GM12872 (cell line): ENCODE data around the gene COL18A1.

Source experiments
- TF ChIP-seq, protein P1 (sequence below): IDR thresholded peaks from 3 replicates; pipeline ENCODE4 v1.5.1; 2011; ENCODE audit warnings: low read depth, mild to moderate bottlenecking, low read length, moderate library complexity; ENCODE audit not compliant: insufficient read depth

Gene COL18A1

DNA sequence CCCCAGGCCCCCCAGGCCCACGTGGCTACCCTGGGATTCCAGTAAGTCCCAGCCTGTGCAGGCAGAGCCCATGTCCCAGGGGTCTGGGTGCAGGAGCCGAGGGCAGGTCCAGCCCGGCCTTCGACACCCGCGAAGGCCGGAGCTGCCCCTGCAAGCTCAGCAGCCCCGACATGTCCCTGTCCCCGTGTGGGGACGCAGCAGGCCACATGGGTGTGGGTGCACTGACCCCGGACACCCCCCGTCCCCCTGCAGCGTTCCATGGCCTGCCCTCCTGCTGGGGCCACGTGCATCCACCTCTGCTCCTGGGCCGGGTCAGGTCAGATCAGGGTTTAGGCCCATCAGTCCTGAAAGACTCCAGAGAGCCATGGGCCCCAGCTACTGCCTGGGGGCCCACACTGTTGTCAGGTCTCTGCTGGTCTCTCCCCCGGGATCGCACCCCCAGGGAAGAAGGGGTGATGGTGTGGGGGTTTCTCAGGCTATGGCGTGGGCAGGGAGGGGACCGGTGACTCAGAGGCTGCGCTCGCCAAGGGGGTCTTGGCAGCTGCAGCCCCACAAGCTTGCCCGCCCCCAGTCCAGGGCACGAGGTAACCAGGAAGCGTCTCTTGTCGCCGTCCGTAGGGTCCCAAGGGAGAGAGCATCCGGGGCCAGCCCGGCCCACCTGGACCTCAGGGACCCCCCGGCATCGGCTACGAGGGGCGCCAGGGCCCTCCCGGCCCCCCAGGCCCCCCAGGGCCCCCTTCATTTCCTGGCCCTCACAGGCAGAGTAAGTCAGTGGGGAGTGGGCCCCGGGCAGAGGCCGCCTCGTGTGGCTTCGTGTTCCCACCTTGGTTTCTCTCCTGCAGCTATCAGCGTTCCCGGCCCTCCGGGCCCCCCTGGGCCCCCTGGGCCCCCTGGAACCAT, 99.8 kb downstream of the COL18A1 start:
- TF ChIP-seq, protein P1, sequence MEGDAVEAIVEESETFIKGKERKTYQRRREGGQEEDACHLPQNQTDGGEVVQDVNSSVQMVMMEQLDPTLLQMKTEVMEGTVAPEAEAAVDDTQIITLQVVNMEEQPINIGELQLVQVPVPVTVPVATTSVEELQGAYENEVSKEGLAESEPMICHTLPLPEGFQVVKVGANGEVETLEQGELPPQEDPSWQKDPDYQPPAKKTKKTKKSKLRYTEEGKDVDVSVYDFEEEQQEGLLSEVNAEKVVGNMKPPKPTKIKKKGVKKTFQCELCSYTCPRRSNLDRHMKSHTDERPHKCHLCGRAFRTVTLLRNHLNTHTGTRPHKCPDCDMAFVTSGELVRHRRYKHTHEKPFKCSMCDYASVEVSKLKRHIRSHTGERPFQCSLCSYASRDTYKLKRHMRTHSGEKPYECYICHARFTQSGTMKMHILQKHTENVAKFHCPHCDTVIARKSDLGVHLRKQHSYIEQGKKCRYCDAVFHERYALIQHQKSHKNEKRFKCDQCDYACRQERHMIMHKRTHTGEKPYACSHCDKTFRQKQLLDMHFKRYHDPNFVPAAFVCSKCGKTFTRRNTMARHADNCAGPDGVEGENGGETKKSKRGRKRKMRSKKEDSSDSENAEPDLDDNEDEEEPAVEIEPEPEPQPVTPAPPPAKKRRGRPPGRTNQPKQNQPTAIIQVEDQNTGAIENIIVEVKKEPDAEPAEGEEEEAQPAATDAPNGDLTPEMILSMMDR: no peak

DNA sequence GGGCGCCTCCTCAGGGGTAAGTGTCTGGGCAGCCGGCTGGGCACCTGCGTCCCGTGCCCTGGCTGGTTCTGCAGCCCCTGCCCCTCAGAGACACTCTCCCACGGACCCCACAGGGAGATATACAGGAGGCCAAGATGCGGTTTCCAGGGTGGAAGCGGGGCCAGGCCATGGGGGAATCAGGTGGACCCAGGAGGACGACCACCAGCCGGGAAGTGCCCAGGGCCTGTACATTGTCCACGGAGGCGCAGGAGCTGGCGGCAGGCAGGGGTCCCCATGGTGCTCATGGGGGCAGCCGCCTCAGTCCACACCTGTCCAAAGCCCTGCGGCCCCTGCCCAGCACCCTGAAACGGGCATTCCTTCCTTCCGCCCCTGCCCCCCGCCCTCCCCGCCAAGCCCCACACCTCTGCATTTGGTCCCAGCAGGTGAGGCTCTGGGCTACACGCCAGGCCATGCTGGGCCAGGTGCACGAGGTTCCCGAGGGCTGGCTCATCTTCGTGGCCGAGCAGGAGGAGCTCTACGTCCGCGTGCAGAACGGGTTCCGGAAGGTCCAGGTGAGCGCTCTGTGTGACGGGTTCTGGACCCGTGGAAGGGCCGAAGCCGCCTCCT, 100.6 kb downstream of the COL18A1 start:
- TF ChIP-seq, protein P1: no peak

DNA sequence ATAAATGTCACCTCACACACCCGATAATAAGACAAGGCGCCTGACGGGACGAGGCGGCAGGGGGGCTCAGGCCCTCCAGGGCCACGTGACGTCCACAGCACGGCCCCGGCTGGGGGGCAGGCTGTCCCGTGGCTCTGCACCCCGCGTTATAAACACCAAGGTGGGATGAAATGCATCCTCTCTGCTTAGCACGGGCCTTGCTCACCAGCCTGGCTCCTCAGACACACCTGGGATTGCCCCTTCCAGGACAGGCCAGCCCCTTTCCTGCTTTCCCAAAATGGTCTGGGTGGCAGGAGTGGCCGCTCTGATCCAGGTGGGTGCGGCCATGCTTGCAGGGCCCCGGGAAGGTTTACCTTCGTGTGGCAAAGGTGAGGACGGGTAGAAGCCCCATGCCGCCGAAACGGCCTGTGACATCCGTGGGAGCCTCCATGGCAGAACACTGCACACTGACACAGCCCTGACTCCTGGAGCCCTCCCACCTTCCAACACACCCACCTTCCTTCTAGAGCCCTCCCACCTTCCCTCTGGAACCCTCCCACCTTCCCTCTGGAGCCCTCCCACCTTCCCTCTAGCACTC, 101.4 kb downstream of the COL18A1 start:
- TF ChIP-seq, protein P1: no peak

DNA sequence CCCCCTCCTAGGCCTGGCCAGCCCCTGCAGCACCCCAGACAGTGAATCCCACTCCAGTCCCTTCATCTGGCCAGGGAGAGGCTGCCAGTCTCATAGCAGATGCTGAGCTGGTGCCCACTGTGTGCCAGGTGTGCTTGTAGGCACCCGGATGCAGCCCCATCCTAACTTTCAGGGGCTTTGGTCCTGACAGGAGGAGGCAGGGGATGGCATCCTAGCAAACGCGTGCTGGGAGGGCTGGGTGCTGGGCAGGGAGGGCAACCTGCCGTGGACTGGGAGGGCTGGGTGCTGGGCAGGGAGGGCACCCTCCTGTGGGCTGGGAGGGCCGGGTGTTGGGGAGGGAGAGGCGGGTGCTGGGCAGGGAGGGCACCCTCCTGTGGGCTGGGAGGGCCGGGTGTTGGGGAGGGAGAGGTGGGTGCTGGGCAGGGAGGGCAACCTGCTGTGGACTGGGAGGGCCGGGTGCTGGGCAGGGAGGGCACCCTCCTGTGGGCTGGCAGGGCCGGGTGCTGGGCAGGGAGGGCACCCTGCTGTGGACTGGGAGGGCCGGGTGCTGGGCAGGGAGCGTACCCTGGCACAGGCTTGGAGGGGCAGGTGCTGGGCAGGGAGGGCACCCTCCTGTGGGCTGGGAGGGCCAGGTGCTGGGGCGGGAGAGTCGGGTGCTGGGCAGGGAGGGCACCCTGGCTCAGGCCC, 102.0 kb downstream of the COL18A1 start:
- TF ChIP-seq, protein P1: no peak

DNA sequence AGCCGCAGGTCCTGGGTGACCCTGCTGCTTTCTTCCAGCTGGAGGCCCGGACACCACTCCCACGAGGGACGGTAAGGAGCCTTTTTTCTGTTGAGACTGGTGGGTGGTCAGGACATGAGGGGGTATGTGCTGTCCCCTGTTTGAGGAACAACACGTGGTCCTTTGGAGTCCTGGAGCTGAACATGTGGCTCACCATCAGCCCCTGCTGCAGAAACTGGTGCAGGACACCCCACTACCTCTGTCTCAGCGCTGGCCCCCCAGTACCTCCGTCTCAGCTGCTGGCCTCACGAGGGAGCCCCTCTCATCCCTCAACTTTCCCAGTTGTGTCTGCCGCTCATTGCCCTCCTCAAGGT, 102.5 kb downstream of the COL18A1 start:
- TF ChIP-seq, protein P1: no peak

DNA sequence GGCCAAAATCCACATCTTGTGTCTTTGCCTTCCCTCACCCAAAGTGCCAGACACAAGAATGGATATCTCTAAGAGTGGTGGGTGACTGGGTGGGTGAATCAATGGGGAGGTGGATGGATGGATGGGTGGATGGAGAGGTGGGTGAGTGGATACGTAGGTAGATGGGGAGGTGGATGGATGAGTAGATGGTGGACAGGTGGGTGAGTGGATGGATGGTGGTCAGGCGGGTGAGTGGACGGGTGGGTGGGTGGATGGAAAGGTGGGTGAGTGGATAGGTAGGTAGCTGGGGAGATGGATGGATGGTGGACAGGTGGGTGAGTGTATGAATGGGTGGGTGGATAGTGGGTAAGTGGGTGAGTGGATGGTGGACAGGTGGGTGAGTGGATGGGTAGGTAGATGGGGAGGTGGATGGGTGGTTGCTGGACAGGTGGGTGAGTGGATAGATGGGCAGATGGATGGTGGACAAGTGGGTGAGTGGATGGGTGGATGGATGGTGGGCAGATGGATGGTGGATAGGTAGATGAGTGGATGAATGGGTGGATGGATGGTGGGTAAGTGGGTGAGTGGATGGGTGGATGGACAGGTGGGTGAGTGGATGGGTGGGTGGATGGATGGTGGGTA, 103.0 kb downstream of the COL18A1 start:
- TF ChIP-seq, protein P1: no peak
